PC-3 (cell line): ENCODE results near the gene CERS6.

Experiments
- EZH2 ChIP-seq: fragments of 300-600 bp; sonication (generic); IDR thresholded peaks from one replicate; pipeline ENCODE4 v1.6.1; 2017; ENCODE audit warnings: antibody characterized with exemption, mild to moderate bottlenecking, low read length; ENCODE audit not compliant: unreplicated experiment
- EZH2phosphoT487 ChIP-seq: fragments of 300-600 bp; sonication (generic); IDR thresholded peaks from 2 replicates; pipeline ENCODE4 v1.6.1; 2018; ENCODE audit warnings: mild to moderate bottlenecking, antibody characterized with exemption, low read length, borderline replicate concordance
- TF ChIP-seq, protein P1 (sequence below): fragments of 300-600 bp; sonication (generic); conservative IDR thresholded peaks from 2 replicates; pipeline ENCODE4 v1.5.1; 2017; ENCODE audit warnings: antibody characterized with exemption, low read depth, mild to moderate bottlenecking, low read length

DNA sequence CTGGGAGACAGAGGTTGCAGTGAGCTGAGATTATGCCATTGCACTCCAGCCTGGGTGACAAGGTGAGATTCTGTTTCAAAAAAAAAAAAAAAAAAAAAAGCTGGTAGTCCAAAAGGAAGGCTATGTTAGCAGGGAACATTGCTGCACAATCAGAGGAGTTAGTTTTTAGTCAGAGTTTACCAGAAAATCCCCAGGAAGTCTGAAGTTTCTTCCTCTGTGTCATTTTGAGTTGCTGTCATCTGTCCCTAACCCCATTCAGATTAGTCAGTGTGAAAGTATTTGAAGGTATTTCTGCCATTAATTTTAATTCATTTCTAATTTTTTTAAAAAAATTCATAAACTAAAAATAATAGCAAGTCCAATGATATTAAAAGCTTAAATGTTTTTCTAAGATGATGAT is 33.5 kb upstream of the CERS6 start:
- TF ChIP-seq, protein P1, sequence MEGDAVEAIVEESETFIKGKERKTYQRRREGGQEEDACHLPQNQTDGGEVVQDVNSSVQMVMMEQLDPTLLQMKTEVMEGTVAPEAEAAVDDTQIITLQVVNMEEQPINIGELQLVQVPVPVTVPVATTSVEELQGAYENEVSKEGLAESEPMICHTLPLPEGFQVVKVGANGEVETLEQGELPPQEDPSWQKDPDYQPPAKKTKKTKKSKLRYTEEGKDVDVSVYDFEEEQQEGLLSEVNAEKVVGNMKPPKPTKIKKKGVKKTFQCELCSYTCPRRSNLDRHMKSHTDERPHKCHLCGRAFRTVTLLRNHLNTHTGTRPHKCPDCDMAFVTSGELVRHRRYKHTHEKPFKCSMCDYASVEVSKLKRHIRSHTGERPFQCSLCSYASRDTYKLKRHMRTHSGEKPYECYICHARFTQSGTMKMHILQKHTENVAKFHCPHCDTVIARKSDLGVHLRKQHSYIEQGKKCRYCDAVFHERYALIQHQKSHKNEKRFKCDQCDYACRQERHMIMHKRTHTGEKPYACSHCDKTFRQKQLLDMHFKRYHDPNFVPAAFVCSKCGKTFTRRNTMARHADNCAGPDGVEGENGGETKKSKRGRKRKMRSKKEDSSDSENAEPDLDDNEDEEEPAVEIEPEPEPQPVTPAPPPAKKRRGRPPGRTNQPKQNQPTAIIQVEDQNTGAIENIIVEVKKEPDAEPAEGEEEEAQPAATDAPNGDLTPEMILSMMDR = no peak
- TF ChIP-seq EZH2 (no peak), EZH2phosphoT487 (no peak)
